GM18520 (cell line): ENCODE data around the gene RAI1.
"Not testable (repeated sequence)": the region's sequence is repeated elsewhere in the genome, so short reads cannot be mapped to it uniquely, and the experiment has no call there.

Experiments used
- ATAC-seq: cut with Tn5 transposase; IDR thresholded peaks from one replicate; pipeline ENCODE4 v1.9.1; 2021; ENCODE audit not compliant: unreplicated experiment

RAI1 gene

GRCh38 chr17:17679243-17679642 lies 2.0 kb upstream of the RAI1 start:
- no peak for ATAC-seq

DNA sequence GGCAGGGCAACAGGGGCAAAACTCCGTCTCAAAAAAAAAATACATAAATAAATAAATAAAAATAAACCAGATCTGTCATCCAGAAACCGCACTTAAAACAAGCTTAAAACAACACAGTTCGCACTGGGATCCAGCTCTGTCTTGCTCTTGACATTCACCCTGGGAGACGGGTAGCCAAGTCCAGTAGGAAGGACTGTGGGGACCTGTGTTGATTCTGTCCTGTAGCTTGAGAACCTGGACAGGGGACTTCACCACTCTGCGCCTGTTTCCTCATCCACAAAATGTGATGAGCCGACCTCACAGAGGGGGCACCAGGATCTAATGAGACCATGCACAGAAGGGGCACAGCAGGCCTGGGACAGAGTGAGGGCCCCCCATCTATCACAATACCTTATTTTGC lies 1.5 kb upstream of the RAI1 start:
- no peak for ATAC-seq

DNA sequence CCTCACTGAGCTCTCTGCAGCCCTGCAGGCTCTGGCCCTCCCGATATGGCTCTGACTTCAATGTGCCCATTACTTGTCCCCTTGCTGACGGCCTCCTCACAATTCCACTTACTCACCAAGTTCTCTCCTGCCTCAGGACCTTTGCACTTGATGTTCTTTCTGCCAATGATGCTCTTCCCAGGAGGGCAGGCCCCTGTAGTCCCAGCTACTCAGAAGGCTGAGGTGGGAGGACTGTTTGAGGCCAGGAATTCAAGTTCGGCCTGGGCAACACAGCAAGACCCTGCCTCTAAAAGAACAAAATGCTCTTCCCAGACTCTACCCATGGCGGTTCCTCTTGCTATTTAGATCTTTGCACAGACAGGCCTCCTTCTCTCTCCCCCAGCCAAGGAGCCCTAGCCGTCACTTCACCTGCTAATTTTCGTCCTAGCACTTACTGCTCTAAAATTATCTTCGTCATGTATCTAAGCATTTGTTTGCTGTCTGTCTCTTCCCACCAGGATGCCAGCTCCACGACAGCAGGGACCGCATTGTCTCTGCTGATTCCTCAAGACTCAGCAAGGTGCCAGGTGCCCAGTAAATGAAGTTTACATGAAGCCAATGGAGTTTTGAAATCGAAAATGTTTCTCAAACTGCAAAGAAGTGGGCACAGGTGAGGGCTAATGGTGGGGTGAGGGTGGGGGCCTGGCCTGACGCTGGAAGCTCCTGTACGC lies 626 bp upstream of the RAI1 start:
- no peak for ATAC-seq

DNA sequence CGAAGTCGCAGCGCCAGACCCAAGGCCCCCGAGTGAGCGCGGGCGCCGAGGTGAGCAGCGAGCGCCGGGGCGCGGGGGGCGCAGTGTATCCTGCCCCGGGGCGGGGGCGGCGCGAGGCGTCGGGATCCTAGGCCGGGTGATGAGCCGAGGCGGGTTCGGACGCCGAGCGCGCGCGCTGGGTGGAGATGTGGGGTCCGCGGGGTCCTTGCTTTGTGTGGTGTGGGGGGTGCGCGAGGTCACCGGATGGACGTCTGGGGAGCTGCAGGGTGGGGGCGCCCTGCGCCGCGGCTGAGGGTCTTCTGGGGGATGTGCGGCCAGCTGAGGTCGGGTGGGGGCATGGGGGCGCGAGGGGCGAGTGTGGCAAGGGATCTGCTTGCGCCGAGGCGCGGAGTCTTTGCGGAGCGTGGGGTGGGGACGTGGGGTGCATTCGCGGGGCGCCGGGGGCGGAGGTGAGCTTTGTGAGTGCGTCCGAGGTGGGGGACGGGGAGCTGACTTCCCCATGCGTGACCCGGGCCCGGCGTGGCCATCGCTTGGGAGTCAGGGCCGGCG lies 560 bp downstream of the RAI1 start:
- ATAC-seq, result no peak

GRCh38 chr17:17682293-17682736 lies 1.1 kb downstream of the RAI1 start:
- ATAC-seq, result no peak

- no peak for ATAC-seq
Measured at GRCh38 chr17:17682737-17683680, 1.8 kb downstream of the RAI1 start.

DNA sequence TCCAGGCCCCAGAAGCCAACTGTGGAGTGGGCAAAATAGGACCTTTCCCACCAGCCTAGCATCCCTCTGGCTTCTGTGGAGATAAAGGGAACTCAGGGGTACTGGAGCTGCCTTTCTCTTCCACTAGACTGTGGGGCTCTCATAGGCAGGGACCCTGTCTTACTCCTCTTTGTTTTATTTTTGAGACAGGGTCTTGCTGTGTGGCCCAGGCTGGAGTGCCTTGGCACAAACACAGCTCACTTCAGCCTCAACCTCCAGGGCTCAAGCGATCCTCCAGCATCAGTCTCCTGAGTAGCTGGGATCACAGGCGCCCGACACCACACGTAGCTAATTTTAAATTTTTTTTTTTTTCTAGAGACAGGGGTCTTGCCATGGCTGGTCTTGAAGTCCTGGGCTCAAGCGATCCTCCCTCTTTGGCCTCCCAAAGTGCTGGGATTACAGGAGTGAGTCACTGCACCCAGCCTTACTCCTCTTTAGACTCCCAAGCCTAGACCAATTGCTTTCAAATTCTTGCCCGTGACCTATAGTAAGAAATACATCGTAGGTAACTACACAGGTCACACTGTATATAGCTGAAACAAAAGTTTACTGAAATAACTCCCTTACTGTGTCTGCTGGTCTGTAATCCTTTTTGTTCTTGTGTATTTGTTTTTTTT lies 2.6 kb downstream of the RAI1 start:
- no peak for ATAC-seq

DNA sequence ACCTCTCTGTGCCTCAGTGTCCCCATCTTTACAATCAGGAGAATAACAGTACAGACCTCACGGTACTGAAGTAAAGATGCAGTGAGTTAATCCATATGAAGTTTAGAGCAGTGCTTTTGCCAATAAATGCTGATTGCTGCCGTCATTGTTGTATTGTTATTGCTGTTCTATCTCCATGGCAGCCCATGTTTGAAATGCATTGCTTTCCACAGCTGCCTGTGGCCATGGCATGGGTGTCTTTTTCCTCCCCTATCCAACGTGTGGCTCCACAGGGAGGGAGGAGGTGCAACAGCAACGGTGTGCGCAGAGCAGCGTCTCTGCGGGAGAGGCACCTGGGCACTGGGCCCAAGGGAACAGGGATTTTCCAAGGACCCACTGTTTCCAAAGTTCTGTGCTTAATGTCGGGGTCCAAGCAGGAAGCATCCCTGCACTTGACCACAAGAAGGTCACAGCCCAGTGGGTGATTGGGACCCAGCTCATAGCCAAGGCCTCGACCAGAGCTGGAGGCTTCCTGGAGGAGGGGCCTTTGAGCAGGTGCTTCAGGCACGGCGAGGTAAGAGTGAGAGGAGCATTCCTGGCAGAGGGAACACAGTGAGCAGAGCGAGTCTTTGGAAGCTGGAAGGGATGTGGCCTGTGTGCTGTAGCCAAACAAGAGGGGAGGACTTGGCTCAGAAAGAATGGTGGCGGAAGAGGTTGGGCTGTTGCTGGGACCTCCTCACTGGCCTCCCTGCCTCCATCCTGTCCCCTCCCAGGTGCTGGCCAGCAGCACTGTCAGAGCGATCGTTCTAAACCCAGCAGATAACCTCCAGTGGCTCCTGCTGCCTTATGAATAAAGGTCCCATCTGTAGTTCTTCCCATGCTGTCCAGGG lies 3.9 kb downstream of the RAI1 start:
- ATAC-seq, result no peak

- ATAC-seq, result no peak
Measured at GRCh38 chr17:17685775-17686291, 4.6 kb downstream of the RAI1 start.

GRCh38 chr17:17689312-17689711 lies 8.1 kb downstream of the RAI1 start:
- ATAC-seq, result no peak

DNA sequence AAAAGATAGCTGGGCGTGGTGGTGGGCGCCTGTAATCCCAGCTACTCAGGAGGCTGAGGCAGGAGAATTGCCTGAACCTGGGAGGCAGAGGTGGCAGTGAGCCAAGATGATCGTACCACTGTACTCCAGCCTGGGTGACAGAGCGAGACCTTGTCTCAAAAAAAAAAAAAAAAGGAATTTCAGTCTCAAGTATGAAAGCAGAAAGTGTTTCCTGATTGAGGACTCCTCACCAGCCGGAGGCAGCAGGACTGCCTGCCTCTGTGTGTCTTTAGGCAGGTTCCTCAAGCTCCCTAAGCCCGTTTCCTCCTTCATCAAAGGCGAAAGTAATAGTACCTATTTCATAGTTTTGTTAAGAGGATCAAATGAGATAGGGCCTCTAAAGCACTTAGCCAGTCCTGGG lies 9.0 kb downstream of the RAI1 start:
- ATAC-seq, result not testable (repeated sequence)

DNA sequence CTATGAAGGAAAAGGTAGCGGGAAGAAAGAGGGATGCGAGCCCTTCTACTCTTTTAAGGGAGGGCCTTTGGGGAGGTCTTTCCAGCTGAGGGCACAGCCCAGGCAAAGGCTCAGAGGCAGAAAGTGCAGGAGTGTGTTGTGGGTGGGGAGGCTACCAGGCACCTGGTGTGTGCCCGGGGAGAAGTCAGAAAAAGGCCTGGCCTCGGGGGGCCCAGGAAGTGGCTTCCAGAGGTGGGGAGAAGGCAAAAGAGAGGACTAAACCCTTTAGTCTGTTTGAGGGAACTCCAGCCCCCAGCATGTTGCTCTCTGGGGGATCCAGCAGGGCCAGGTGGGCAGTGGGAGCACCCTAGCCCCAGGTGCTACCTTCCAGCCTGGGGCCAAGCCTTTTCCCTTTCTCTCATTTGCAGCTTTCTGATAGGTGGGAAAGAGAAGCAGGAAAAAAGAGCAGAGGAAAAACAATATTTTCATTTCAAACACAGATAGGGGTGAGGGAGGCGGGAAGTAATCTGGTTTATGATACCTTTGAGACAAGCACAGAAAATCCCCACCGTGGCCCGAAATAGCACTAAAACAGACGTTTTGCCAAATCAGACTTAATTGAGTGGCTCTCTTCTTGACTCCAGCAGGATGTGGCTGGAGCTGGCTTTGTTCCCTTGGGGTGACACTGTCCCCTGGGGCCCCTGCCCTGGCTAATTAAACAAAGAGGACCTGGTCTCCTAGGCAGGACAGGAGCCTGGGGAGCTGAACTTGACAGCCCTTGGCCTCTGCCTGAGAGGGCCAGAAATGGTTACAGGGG lies 10.4 kb downstream of the RAI1 start:
- ATAC-seq, result no peak

DNA sequence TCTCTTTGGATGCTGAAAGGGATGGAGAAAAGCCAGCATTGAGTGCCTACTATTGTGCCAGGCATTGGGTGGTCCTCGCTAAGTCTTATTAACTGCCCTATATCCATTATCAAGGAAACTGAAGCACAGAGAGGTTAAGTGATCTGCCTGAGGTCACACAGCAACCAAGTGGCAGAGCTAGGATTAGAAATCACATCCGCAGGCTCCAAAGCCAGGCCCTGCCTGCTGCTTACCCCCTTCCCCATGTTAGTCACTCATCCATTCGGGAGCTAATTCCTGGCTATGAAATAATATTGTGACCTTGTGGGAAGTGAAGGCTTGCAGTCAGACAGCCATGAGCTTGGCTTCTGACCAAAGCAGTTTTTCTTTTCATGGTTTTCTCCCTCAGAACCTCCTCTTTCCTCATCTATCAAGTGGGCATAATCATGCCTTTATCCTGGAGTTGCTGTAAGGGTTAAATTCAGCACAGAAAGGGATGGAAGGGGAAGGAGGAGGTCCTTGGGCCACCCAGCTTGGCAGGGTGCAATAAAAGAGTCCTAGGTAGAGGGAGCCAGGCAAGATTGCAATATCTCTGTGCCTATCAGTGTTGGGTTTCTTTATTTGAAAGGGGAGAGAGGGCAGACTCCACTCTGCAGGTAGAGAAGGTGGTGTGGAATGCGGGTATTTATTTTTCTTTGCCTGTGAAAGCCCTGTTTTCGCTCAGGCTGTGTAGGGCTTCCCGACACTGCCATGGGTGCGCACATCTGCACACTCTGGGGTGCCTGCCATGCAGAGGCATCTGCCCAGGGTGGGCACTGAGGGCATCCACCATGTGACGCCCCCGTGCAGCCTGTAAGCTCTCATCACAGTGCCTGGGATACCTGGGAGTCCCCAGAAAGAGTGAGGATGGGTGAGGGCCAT lies 11.3 kb downstream of the RAI1 start:
- no peak for ATAC-seq

- no peak for ATAC-seq
Measured at GRCh38 chr17:17693253-17694168, 12.3 kb downstream of the RAI1 start.

GRCh38 chr17:17694169-17695081 lies 13.2 kb downstream of the RAI1 start:
- ATAC-seq, result peak; percentile 47

GRCh38 chr17:17696085-17696484 lies 14.8 kb downstream of the RAI1 start:
- no peak for ATAC-seq
